Type B pancreatic cell (in vitro differentiated cells): ENCODE data around the gene GAMT. TPM values are rescaled to one million over a fixed set of nuclear protein-coding genes. Genes with fewer than 3 reads are reported as not detected.

ENCODE experiments used
- DNase-seq: peaks from one replicate; pipeline ENCODE4 v3.0.0; 2021; ENCODE audit warnings: mixed read lengths; ENCODE audit not compliant: unreplicated experiment; ENCODE audit errors: extremely low spot score
- H3K27ac Mint-ChIP-seq: 2 replicates; pipeline ENCODE4 v1.8.0; 2021; ENCODE audit warnings: mild to moderate bottlenecking, mixed read lengths
- H3K27me3 Mint-ChIP-seq: 2 replicates; pipeline ENCODE4 v1.8.0; 2021; ENCODE audit warnings: mixed read lengths
- H3K36me3 Mint-ChIP-seq: 2 replicates; pipeline ENCODE4 v1.8.0; 2021; ENCODE audit warnings: mixed read lengths
- H3K4me1 Mint-ChIP-seq: one replicate; pipeline ENCODE4 v1.8.0; 2021; ENCODE audit warnings: mixed read lengths; ENCODE audit not compliant: unreplicated experiment
- H3K4me3 Mint-ChIP-seq: 2 replicates; pipeline ENCODE4 v1.8.0; 2021; ENCODE audit warnings: mild to moderate bottlenecking, mixed read lengths
- H3K9me3 Mint-ChIP-seq: 2 replicates; pipeline ENCODE4 v1.8.0; 2021; ENCODE audit warnings: mixed read lengths
- CTCF ChIP-seq: fragments of 200-600 bp; sonication (generic); conservative IDR thresholded peaks from 2 replicates; pipeline ENCODE4 v1.5.0; 2021; ENCODE audit warnings: antibody characterized with exemption, mild to moderate bottlenecking
- total RNA-seq: library from RNA; stranded (reverse); gene quantifications from 2 replicates; pipeline ENCODE4 v1.2.1, GENCODE V29; 2021; ENCODE audit warnings: low replicate concordance

GAMT gene
- total RNA-seq, 1 donor from 2014 or later, result 37.9 TPM

- DNase-seq, result no peak
- H3K36me3 Mint-ChIP-seq, result peaks cover 4% of the 10 kb centered on the region
- no peaks in the 10 kb centered on the region for H3K9me3 Mint-ChIP-seq
- H3K4me1 Mint-ChIP-seq, result no peaks in the 10 kb centered on the region
- H3K27ac Mint-ChIP-seq, result no peak overlapping the region
- no peak for TF ChIP-seq CTCF
- H3K4me3 Mint-ChIP-seq, result no peak overlapping the region
- no peaks in the 10 kb centered on the region for H3K27me3 Mint-ChIP-seq
Observed at GRCh38 chr19:1434040-1434366, 32.7 kb upstream of the GAMT start.

GRCh38 chr19:1433119-1434039, 32.0 kb upstream of the GAMT start:
- no peaks in the 10 kb centered on the region for H3K9me3 Mint-ChIP-seq
- DNase-seq, result no peak
- no peaks in the 10 kb centered on the region for H3K4me1 Mint-ChIP-seq
- no peak overlapping the region for H3K27ac Mint-ChIP-seq
- H3K27me3 Mint-ChIP-seq, result no peaks in the 10 kb centered on the region
- peaks cover 4% of the 10 kb centered on the region for H3K36me3 Mint-ChIP-seq
- no peak overlapping the region for H3K4me3 Mint-ChIP-seq
- no peak for TF ChIP-seq CTCF

DNA sequence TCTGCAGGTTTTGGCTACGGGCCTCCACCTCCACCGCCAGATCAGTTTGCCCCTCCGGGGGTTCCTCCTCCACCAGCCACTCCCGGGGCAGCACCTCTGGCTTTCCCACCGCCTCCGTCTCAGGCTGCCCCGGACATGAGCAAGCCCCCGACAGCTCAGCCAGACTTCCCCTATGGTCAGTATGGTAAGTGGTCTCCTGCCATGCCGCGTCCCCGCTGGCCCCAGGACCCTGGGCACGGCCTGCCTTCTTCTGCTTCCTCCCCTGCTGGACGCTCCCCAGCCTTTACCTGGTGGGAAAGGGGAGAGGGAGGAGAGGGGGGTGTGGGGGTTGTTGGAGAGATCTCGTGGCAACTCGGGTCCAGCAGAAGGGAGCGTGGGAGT, 31.2 kb upstream of the GAMT start:
- Mint-ChIP-seq H3K27me3 (no peaks in the 10 kb centered on the region), H3K9me3 (no peaks in the 10 kb centered on the region), H3K4me3 (no peak overlapping the region), H3K36me3 (no peaks in the 10 kb centered on the region), H3K4me1 (no peaks in the 10 kb centered on the region), H3K27ac (no peak overlapping the region)
- no peak for TF ChIP-seq CTCF
- no peak for DNase-seq

DNA sequence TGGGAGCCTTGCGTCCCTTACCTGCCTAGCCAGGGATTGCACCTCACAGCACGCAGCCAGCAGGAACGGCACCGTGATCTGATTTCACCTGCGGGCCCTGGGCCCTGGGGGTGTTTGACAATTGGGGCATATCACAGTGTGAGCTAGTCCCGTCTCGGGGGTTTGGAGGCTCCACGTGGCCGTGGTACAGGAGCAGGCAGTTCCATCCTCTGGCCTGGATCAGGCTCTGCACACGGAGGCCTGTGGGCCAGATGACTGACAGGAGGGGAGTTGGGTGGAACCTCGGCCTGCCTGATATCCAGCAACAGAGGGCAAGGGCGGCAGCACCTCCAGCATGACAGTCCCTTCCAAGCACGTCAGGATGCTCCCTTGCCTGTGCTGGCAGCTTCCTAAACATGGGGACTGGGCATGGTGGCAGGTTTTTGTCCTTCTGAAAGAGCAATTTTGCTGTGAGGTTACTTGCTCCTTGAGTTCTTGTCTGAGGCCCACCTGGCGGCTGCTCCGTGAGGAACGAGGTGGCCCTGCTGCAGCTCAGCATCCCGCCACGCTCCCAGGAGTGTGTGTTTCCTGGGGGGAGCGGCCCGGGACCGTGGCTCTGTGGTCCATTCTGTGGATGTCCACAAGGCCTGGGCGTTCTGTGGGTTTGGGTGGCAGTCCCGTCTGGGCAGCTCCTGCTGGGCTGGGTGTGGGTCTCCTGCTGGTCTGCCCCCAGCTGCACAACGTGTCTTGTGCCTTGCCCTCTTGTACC, 30.6 kb upstream of the GAMT start:
- H3K4me1 Mint-ChIP-seq, result no peaks in the 10 kb centered on the region
- TF ChIP-seq CTCF, result no peak
- H3K27ac Mint-ChIP-seq, result no peak overlapping the region
- no peak overlapping the region for H3K4me3 Mint-ChIP-seq
- no peaks in the 10 kb centered on the region for H3K9me3 Mint-ChIP-seq
- no peak for DNase-seq
- no peaks in the 10 kb centered on the region for H3K27me3 Mint-ChIP-seq
- no peaks in the 10 kb centered on the region for H3K36me3 Mint-ChIP-seq

DNA sequence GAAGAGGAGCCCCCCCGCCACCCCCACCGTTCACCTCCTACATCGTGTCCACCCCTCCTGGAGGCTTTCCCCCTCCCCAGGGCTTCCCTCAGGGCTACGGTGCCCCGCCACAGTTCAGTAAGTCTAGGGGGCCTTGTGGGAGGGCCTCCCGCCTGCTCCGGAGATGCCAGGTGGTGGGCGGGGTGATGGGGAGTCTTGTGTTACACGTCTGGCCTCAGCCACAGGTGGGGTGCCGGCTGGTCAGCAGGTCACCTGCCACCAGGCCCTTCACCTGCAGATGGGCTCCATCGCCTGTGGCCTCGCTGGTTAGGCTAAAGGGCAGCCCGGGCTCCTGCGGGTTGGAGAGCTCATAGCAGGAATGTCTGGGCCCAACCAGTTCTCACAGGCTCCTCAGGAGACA, 28.9 kb upstream of the GAMT start:
- no peak overlapping the region for H3K4me3 Mint-ChIP-seq
- no peak overlapping the region for H3K27ac Mint-ChIP-seq
- no peak for TF ChIP-seq CTCF
- DNase-seq, result no peak
- H3K9me3 Mint-ChIP-seq, result no peaks in the 10 kb centered on the region
- H3K36me3 Mint-ChIP-seq, result peaks cover 4% of the 10 kb centered on the region
- no peaks in the 10 kb centered on the region for H3K4me1 Mint-ChIP-seq
- no peaks in the 10 kb centered on the region for H3K27me3 Mint-ChIP-seq
